Peyer's patch (tissue), 4 donors: Measurements from ENCODE around the gene TMC3.

Experiments
- POLR2A ChIP-seq, 2 donors: fragments of 450-650 bp; IDR thresholded peaks; one replicate each; pipeline ENCODE4 v1.5.1; 2017; ENCODE audit warnings: antibody characterized with exemption in 2 of 2, mild to moderate bottlenecking in 2 of 2, moderate library complexity in 2 of 2
- TF ChIP-seq, protein P1 (sequence below), 6 experiments: fragments of 450-650 bp in 4 of 6; fragments of 200-600 bp in 2 of 6; sonication (generic) in 1 of 6; IDR thresholded peaks; one replicate each; pipeline ENCODE4 v1.5.1; 2017 to 2019; ENCODE audit warnings: antibody characterized with exemption in 6 of 6, mild to moderate bottlenecking in 3 of 6, moderate library complexity in 1 of 6

DNA sequence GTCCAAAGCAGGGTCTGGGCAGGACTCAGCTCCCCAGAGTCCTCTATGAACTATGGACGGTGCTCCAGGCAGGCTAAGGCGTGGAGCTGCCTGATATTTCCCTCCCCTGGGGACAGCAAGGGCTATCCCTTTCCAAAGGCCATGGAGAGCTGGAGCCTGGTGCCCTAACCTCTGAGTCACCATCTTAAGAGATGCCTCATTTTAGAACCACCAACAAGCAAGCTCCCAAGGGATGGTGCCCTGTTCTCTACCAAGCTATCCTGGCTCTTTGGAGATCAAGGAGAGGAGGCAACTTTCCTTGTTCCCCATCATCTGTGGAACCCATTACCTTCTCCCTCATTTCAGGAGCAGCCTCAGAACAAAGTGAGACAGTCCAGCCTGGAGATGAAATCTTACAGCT is 65.8 kb downstream of the TMC3 start:
- TF ChIP-seq, protein P1, sequence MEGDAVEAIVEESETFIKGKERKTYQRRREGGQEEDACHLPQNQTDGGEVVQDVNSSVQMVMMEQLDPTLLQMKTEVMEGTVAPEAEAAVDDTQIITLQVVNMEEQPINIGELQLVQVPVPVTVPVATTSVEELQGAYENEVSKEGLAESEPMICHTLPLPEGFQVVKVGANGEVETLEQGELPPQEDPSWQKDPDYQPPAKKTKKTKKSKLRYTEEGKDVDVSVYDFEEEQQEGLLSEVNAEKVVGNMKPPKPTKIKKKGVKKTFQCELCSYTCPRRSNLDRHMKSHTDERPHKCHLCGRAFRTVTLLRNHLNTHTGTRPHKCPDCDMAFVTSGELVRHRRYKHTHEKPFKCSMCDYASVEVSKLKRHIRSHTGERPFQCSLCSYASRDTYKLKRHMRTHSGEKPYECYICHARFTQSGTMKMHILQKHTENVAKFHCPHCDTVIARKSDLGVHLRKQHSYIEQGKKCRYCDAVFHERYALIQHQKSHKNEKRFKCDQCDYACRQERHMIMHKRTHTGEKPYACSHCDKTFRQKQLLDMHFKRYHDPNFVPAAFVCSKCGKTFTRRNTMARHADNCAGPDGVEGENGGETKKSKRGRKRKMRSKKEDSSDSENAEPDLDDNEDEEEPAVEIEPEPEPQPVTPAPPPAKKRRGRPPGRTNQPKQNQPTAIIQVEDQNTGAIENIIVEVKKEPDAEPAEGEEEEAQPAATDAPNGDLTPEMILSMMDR (IDR thresholded peaks at IDR 0.05): no peak
- no peak for TF ChIP-seq POLR2A (IDR thresholded peaks at IDR 0.05)
